Measurements from ENCODE around the gene FAR1.

The FAR1 gene

GRCh38 chr11:13669544-13670488 lies 1.3 kb downstream of the FAR1 start:
- no peak for DNase-seq

- DNase-seq = no peak
These were observed 4.2 kb downstream of the FAR1 start for GRCh38 chr11:13672576-13673210.

GRCh38 chr11:13674799-13675509 lies 6.5 kb downstream of the FAR1 start:
- no peak for DNase-seq

- no peak for DNase-seq
These were observed 8.1 kb downstream of the FAR1 start for GRCh38 chr11:13676576-13676975.

- DNase-seq = no peak
These were observed 11.3 kb downstream of the FAR1 start for GRCh38 chr11:13679768-13680167.

GRCh38 chr11:13680501-13681264 lies 12.2 kb downstream of the FAR1 start:
- DNase-seq = no peak

- no peak for DNase-seq
These were observed 13.0 kb downstream of the FAR1 start for GRCh38 chr11:13681446-13681845.

- DNase-seq = no peak
These were observed 13.7 kb downstream of the FAR1 start for GRCh38 chr11:13682212-13682611.

GRCh38 chr11:13685461-13686108 lies 17.1 kb downstream of the FAR1 start:
- DNase-seq = no peak

GRCh38 chr11:13686776-13687175 lies 18.3 kb downstream of the FAR1 start:
- no peak for DNase-seq

- DNase-seq = no peak
These were observed 18.8 kb downstream of the FAR1 start for GRCh38 chr11:13687271-13687670.

- DNase-seq = no peak
These were observed 22.9 kb downstream of the FAR1 start for GRCh38 chr11:13691286-13691899.

- no peak for DNase-seq
These were observed 23.7 kb downstream of the FAR1 start for GRCh38 chr11:13692172-13692571.

GRCh38 chr11:13694115-13694514 lies 25.6 kb downstream of the FAR1 start:
- DNase-seq = no peak

GRCh38 chr11:13695886-13696285 lies 27.4 kb downstream of the FAR1 start:
- no peak for DNase-seq

GRCh38 chr11:13697710-13698109 lies 29.2 kb downstream of the FAR1 start:
- DNase-seq = no peak

- DNase-seq = no peak
These were observed 29.7 kb downstream of the FAR1 start for GRCh38 chr11:13698132-13698531.

- DNase-seq = no peak
These were observed 30.6 kb downstream of the FAR1 start for GRCh38 chr11:13699041-13699440.

GRCh38 chr11:13699870-13700269 lies 31.4 kb downstream of the FAR1 start:
- DNase-seq = no peak

- no peak for DNase-seq
These were observed 33.0 kb downstream of the FAR1 start for GRCh38 chr11:13701506-13701905.

- DNase-seq = no peak
These were observed 33.6 kb downstream of the FAR1 start for GRCh38 chr11:13702071-13702470.

GRCh38 chr11:13705710-13706109 lies 37.2 kb downstream of the FAR1 start:
- DNase-seq = no peak

All from SHP77 (cell line).